MCF 10A (cell line): Measurements from ENCODE around the gene DYNLT4. TPM values are rescaled to one million over a fixed set of nuclear protein-coding genes. Genes with fewer than 3 reads are reported as not detected.
A peak's percentile ranks its signal among the peaks of the same experiment; 100 is the strongest.

Experiments
- BruUV-seq: library from RNA; stranded (reverse); fragments of 400-500 nt; replicated peaks from 2 replicates; lab custom pipeline; 2021; lab: Mats Ljungman, UMichigan
- CTCF ChIA-PET: fragments of 300-600 bp; sonication (Branson Sonifier 250); formaldehyde crosslinking; extraction: SDS; loops from one replicate; lab custom pipeline; 2021; ENCODE audit warnings: antibody characterized with exemption, inconsistent platforms; lab: Yijun Ruan, JAX
- POLR2A ChIA-PET: fragments of 300-600, 350-650 bp; sonication (Branson Sonifier 250); formaldehyde crosslinking; extraction: SDS; loops from one replicate; lab custom pipeline; 2020; ENCODE audit warnings: antibody characterized with exemption, inconsistent platforms; lab: Yijun Ruan, JAX
- DNase-seq: peaks from one replicate; pipeline ENCODE4 v3.0.0-alpha.2; 2018; ENCODE audit not compliant: unreplicated experiment
- H3K27ac Mint-ChIP-seq: one replicate; pipeline ENCODE4 v1.8.0; 2022; ENCODE audit warnings: mild to moderate bottlenecking, low read depth, mixed read lengths; ENCODE audit not compliant: unreplicated experiment
- H3K27me3 Mint-ChIP-seq: one replicate; pipeline ENCODE4 v1.8.0; 2022; ENCODE audit warnings: mixed read lengths; ENCODE audit not compliant: insufficient read depth, unreplicated experiment
- H3K36me3 Mint-ChIP-seq: one replicate; pipeline ENCODE4 v1.8.0; 2022; ENCODE audit warnings: mild to moderate bottlenecking, moderate library complexity, mixed read lengths; ENCODE audit not compliant: insufficient read depth, unreplicated experiment
- H3K4me1 Mint-ChIP-seq: one replicate; pipeline ENCODE4 v1.8.0; 2022; ENCODE audit warnings: mixed read lengths; ENCODE audit not compliant: insufficient read depth, unreplicated experiment
- H3K4me3 Mint-ChIP-seq: one replicate; pipeline ENCODE4 v1.8.0; 2022; ENCODE audit warnings: mild to moderate bottlenecking, moderate library complexity, mixed read lengths; ENCODE audit not compliant: unreplicated experiment
- H3K9me3 Mint-ChIP-seq: one replicate; pipeline ENCODE4 v1.8.0; 2022; ENCODE audit warnings: mixed read lengths; ENCODE audit not compliant: unreplicated experiment
- intact Hi-C: fragments of 100-400 bp; cut with micrococcal nuclease; formaldehyde crosslinking; loops from 2 replicates; pipeline ENCODE4 v1.14.1; 2022
- total RNA-seq: library from RNA; stranded (reverse); gene quantifications from 2 replicates; pipeline ENCODE4 v1.2.3, GENCODE V29; 2022
- TF ChIP-seq, protein P1 (sequence below): fragments of 200-600 bp; IDR thresholded peaks from one replicate; pipeline ENCODE4 v1.8.0; 2022; ENCODE audit warnings: antibody characterized with exemption, mild to moderate bottlenecking; ENCODE audit not compliant: unreplicated experiment

DYNLT4 gene
- total RNA-seq, 1 experiment from 2014 or later = not detected

DNA sequence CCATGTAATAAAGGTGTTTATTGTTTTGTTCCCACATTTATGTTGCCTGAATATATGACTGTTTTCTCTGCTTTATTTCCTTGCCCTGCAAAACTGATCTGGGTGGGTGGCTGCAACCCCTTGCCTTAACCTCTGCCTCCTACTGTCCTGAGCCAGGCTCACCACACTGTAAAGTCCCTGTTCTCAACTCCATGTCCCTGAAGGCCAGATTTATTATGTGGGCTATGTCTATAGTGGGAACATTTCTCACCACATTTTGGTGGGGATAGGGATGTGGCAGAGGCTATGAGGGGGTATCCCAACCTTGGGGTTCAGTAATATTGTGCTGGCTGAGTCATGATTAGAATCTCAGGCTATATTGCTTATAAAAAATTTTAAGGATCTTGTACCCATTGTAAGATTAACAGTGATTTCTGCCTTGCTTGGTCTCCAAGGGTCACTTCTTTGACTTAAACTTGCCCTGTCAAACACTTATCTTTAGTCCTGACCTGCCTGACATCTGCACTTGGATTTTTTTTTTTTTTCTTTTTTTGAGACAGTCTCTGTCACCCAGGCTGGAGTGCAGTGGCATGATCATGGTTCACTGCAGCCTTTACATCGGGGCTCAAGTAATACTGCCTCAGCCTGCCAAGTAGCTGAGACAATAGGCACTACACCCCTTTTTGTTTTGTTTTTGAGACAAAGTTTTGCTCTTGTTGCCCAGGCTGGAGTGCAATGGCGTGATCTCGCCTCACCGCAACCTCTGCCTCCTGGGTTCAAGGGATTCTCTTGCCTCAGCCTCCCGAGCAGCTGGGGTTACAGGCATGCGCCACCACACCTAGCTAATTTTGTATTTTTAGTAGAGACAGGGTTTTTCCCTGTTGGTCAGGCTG, 28.2 kb downstream of the DYNLT4 start:
- H3K4me3 Mint-ChIP-seq = peak overlapping the region; percentile 37
- H3K27me3 Mint-ChIP-seq = no peaks in the 10 kb centered on the region
- H3K9me3 Mint-ChIP-seq = no peaks in the 10 kb centered on the region
- BruUV-seq = no TSS peak
- TF ChIP-seq, protein P1, sequence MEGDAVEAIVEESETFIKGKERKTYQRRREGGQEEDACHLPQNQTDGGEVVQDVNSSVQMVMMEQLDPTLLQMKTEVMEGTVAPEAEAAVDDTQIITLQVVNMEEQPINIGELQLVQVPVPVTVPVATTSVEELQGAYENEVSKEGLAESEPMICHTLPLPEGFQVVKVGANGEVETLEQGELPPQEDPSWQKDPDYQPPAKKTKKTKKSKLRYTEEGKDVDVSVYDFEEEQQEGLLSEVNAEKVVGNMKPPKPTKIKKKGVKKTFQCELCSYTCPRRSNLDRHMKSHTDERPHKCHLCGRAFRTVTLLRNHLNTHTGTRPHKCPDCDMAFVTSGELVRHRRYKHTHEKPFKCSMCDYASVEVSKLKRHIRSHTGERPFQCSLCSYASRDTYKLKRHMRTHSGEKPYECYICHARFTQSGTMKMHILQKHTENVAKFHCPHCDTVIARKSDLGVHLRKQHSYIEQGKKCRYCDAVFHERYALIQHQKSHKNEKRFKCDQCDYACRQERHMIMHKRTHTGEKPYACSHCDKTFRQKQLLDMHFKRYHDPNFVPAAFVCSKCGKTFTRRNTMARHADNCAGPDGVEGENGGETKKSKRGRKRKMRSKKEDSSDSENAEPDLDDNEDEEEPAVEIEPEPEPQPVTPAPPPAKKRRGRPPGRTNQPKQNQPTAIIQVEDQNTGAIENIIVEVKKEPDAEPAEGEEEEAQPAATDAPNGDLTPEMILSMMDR = no peak
- DNase-seq = no peak
- intact Hi-C loops = no loop called here
- CTCF ChIA-PET = interaction anchor here (1.0 to 3.5 kb wide), 4 partner anchors 8 to 49 kb away, joined by 3 to 14 read pairs (median 4); no protein-coding TSS in a partner anchor
- POLR2A ChIA-PET = interaction anchor here (0.7 to 4.8 kb wide), 9 partner anchors 11 to 772 kb away, joined by 3 to 93 read pairs (median 8); partner anchors contain the start of genes AKR1A1, BEST4, HECTD3 and PLK3
- no peak overlapping the region for H3K27ac Mint-ChIP-seq
- H3K36me3 Mint-ChIP-seq = peaks cover 82% of the 10 kb centered on the region
- H3K4me1 Mint-ChIP-seq = peaks cover 25% of the 10 kb centered on the region

DNA sequence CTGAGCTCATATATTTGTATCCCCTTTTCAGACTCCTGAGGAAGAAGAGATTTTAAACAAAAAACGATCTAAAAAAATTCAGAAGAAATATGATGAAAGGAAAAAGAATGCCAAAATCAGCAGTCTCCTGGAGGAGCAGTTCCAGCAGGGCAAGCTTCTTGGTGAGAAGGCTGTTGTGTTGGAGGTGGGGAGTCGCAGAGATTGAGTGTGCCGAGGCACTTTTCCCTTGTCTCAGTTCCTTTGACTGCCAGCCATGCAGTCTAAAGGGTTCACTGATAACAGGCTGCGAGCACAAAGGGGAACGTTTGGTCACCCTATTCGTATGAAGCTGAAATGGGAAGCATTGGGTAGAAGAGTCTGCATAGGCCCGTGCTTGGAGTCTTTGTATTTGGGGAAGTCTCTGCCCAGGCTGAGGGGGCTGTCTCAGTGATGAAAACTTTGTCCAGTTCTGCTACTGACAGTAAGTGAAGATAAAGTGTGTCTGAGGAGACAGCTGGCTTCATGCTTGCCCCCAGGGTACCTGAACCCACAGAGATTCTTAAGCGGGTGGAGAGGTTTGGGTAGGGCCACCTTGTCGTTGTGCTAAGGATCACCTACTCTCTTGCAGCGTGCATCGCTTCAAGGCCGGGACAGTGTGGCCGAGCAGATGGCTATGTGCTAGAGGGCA, 29.0 kb downstream of the DYNLT4 start:
- intact Hi-C loops = no loop called here
- Mint-ChIP-seq H3K4me3 (peak overlapping the region; percentile 91), H3K4me1 (peaks cover 25% of the 10 kb centered on the region), H3K36me3 (peaks cover 82% of the 10 kb centered on the region), H3K27me3 (no peaks in the 10 kb centered on the region), H3K27ac (no peak overlapping the region), H3K9me3 (no peaks in the 10 kb centered on the region)
- TF ChIP-seq, protein P1 = no peak
- no TSS peak for BruUV-seq
- CTCF ChIA-PET = interaction anchor here (0.9 to 1.5 kb wide), 4 partner anchors 9 to 49 kb away, joined by 3 to 7 read pairs (median 3); no protein-coding TSS in a partner anchor
- DNase-seq = no peak
- POLR2A ChIA-PET = interaction anchor here (1.2 to 4.8 kb wide), 9 partner anchors 9 to 233 kb away, joined by 3 to 93 read pairs (median 8); partner anchors contain the start of genes BEST4, BTBD19, DYNLT4 and HECTD3

DNA sequence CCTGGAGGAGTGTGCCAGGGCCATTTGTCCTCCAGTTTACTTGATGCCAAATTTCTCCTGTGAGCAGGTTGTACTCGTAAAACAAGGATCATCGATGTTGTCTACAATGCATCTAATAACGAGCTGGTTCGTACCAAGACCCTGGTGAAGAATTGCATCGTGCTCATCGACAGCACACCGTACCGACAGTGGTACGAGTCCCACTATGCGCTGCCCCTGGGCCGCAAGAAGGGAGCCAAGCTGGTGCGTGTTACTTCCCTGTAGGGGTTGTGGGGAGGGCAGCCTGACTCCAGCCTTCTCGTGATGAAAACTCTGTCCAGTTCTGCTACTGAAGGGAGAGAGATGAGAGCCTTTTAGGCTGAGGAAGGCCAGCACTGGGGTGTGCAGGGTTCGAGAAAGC, 29.6 kb downstream of the DYNLT4 start:
- POLR2A ChIA-PET = interaction anchor here (0.7 to 4.8 kb wide), 12 partner anchors 9 to 1205 kb away, joined by 3 to 93 read pairs (median 8); partner anchors contain the start of genes BEST4, BTBD19, DYNLT4 and EIF2B3
- peaks cover 25% of the 10 kb centered on the region for H3K4me1 Mint-ChIP-seq
- intact Hi-C loops = no loop called here
- no TSS peak for BruUV-seq
- no peak for DNase-seq
- no peaks in the 10 kb centered on the region for H3K27me3 Mint-ChIP-seq
- TF ChIP-seq, protein P1 = no peak
- H3K36me3 Mint-ChIP-seq = peaks cover 78% of the 10 kb centered on the region
- CTCF ChIA-PET = interaction anchor here (0.9 to 1.5 kb wide), 5 partner anchors 8 to 48 kb away, joined by 3 to 7 read pairs (median 3); no protein-coding TSS in a partner anchor
- H3K9me3 Mint-ChIP-seq = no peaks in the 10 kb centered on the region
- peak overlapping the region; percentile 91 for H3K4me3 Mint-ChIP-seq
- H3K27ac Mint-ChIP-seq = peak overlapping the region; percentile 99
